HG03095 (cell line): ENCODE measurements around the gene CST6.
"Not testable (repeated sequence)": the region's sequence is repeated elsewhere in the genome, so short reads cannot be mapped to it uniquely, and the experiment has no call there.

ENCODE experiments used
- ATAC-seq: cut with Tn5 transposase; IDR thresholded peaks from one replicate; pipeline ENCODE4 v1.9.1; 2021; ENCODE audit warnings: moderate library complexity; ENCODE audit not compliant: unreplicated experiment

The CST6 gene

GRCh38 chr11:66013762-66014100 lies 1.9 kb downstream of the CST6 start:
- no peak for ATAC-seq

DNA sequence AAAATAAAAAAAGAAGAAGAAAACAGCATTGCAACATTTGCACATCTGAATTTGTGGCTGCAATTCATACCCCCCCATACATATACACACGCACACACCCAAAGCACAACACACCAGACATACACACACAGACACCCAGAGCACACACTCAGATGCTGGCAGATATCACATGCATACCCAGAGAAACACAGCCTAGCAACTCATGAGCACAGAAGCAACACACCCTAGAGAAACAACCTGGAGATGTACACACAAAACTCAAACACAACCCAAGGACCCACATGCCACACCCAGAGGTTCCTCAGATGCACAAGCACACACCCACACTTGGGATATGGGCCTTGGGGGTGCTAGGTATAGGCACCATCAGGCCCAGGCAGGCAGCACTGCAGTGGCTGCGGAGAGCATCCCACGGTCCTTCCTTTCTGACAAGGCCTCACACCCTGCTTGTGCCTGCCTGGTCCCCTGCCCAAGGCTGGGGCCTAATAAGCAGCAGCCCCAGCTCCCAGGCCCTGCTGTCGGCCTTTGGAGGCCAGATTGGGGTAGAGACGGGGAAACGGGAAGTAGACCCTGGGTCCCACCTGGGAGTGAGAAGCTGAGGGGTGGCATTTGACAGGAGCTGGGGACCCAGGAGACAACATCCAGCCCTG lies 3.1 kb downstream of the CST6 start:
- no peak for ATAC-seq

- no peak for ATAC-seq
These were observed 3.7 kb downstream of the CST6 start for GRCh38 chr11:66015454-66015881.

- ATAC-seq: no peak
These were observed 4.4 kb downstream of the CST6 start for GRCh38 chr11:66015936-66016792.

DNA sequence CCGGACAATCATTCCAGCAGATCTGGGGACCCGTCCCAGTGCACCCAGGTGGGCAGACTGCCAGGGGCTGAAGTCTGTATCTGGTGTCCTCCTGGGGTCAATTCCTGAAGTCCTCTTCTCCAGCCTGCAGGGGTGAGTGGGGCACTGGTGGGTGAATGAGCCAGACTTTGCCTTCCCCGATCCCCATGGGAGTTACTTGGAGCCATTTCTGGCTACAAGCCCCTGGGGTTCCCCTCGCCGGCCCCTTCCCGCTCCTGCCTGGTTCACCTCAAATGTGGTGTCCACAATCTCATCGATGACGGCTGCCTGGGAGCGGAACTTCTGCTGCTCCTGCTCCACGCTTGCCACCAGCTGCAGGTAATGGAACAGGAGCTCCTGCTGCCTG lies 5.0 kb downstream of the CST6 start:
- no peak for ATAC-seq

DNA sequence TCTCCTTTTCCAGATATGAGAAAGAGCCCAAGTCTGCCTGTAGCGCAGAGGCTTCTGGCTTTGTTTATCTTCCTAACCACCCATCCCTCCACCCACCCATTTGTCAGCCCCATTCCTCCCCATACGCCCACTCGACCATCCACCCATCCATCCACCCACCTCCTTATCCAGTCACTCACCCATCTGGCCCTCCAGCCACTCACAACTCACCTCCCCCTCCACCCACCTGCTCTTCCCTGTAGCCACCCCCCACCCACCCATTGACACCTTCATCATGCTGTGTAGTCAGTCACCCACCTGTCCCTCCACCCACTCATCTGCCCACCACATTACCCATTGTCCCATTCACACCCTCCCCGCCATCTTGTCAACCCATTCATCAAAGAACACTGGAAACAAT lies 5.5 kb downstream of the CST6 start:
- no peak for ATAC-seq

GRCh38 chr11:66020212-66020611 lies 8.4 kb downstream of the CST6 start:
- ATAC-seq: no peak

DNA sequence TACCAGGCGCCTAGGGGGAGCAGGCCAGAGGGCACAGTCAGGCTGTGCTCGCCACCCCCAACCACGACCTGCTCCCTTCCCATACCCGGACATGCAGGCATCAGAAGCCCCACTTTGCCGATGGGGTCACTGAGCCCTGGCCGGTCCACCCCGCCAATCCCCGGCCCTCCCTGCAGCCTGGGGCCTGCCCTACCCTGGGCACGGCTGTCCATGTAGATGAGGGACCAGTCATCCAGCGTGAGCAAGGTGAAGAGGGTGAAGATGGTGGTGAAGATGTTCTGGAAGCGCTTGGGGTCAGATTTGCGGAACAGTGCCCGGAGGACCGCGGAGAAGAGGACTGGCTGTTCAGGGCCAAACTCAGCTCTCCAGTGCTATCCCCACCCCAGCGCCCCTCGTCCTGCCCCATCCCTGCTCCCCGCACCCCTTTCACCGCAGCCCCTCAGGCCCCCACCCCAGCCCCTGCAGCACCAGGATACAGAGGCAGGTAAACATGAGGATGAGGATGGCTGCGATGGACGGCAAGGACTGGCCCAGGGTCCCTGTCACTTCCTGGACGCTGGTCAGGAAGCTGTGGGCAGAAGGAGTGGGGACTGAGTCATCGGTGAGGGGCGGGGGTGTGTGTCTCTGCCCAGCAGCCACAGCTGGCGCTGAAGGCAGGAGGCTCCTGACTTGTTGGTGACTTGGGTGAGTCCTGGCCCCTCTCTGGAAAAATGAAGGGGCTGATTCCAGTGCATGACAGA lies 9.0 kb downstream of the CST6 start:
- no peak for ATAC-seq

GRCh38 chr11:66022401-66023185 lies 10.8 kb downstream of the CST6 start:
- no peak for ATAC-seq

- ATAC-seq: not testable (repeated sequence)
These were observed 11.3 kb downstream of the CST6 start for GRCh38 chr11:66023186-66023440.

GRCh38 chr11:66026017-66026529 lies 14.3 kb downstream of the CST6 start, which contains the start of gene CATSPER1:
CATSPER1 (minus strand) TSS chr11:66026479; CDS start chr11:66026379, 100 bp downstream.
- ATAC-seq: no peak

DNA sequence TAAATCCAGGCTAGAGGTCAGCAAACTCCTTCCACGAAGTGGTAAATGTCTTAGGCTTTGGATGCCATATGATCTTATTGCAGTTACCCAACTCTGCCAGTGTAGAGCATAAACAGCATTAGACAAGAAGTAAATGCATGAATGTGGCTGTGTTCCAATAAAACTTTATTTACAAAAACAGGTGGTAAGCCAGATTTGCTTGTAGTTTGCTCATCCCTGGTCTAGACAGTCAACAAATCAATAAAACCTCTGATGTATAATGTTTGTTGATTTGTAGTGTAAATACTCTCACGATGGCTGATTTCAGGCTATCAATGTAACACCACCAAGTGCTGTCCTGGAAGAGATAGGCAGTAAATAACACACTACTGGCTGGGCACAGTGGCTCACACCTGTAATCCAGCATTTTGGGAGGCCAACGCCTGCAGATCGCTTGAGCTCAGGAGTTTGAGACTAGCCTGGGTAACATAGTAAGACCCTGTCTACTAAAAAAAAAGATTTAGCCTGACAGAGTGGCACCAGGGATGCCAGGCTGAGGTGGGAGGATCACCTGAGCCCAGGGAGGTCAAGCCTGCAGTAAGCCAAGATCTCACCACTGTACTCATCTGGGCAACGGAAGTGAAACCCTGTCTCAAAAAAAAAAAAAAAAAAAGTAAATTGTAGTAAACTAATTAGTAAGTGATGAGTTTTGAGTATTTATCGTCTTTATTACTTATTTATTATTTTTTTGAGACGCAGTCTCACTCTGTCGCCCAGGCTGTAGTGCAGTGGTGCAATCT lies 21.3 kb downstream of the CST6 start:
- no peak for ATAC-seq

- no peak for ATAC-seq
These were observed 24.0 kb downstream of the CST6 start for GRCh38 chr11:66035653-66036333.

GRCh38 chr11:66036334-66036710 lies 24.5 kb downstream of the CST6 start:
- no peak for ATAC-seq

GRCh38 chr11:66037327-66037726 lies 25.5 kb downstream of the CST6 start:
- ATAC-seq: no peak

- no peak for ATAC-seq
These were observed 28.0 kb downstream of the CST6 start for GRCh38 chr11:66039765-66040164.

GRCh38 chr11:66042227-66042995 lies 30.6 kb downstream of the CST6 start:
- no peak for ATAC-seq

DNA sequence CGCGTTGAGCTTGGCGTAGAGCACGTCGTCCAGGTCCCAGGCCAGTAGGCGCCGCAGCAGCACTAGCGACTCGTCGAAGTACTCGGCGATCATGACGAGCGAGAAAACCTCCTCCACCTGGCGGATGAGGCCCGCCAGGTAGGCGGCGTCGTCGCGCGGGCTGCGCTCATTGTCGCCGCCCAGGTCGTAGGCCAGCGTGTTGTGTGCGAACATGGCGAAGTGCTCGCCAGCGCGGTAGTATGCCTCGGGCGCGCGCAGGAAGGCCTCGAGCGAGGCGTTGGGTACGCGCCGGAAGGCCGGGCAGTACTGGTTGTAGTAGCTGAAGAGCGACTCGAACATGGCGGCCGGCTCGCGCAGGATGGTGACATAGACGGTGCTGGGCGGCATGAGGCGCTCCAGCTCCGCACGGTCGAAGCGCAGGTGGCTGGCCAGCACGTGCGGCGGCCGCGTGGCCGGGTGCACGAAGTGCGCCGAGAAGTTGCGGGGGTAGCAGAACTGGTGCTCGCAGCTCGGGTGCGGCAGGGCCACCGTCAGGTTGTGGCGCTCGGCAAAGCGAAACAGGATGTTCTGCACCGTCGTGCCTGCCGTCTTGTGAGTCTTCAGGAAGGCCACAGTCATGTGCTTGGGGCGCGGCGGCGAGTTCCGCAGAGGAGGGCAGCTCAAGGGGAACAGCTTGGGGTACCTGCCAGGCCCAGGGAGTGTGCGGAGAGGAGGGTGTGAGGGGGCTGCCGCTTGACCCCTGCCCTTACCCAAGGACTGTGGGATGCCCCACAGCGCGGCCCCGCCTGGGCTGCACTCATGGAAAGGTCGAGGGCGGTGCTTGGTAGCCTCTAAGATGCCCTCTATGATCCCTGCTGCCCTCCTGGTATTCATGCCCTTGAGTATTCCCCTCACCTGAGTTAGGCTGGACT lies 31.4 kb downstream of the CST6 start:
- ATAC-seq: no peak
